Caki2 (cell line): Measurements from ENCODE around the gene ABCC2. TPM values are rescaled to one million over a fixed set of nuclear protein-coding genes. Genes with fewer than 3 reads are reported as not detected.
A peak's percentile ranks its signal among the peaks of the same experiment; 100 is the strongest.
"Not testable (repeated sequence)": the region's sequence is repeated elsewhere in the genome, so short reads cannot be mapped to it uniquely, and the experiment has no call there.

Source experiments
- DNase-seq: peaks from one replicate; pipeline ENCODE4 v3.0.0-alpha.2; 2015; ENCODE audit warnings: low read depth
- in situ Hi-C: cut with HindIII; loops from 2 replicates; pipeline ENCODE4 v1.10.0; 2016; ENCODE audit warnings: low sequenced_read_pairs, low pct_unique_long_range_greater_than_20kb, mixed read lengths
- total RNA-seq: library from RNA; depleted of rRNA; stranded (reverse); fragments of >200 nt; shearing (Covaris generic); gene quantifications from 2 replicates; pipeline ENCODE4 v1.2.3, GENCODE V29; 2014; ENCODE audit warnings: low replicate concordance

ABCC2 gene
- total RNA-seq, 1 experiment from 2014 or later = 68.4 TPM

- no peak for DNase-seq
- in situ Hi-C loops = no loop called here
Observed at GRCh38 chr10:99841746-99842145, 59.3 kb downstream of the ABCC2 start.

- in situ Hi-C loops = no loop called here
- DNase-seq = no peak
Observed at GRCh38 chr10:99843310-99843709, 60.9 kb downstream of the ABCC2 start.

- in situ Hi-C loops = no loop called here
Observed at GRCh38 chr10:99844433-99844955, 62.1 kb downstream of the ABCC2 start.

GRCh38 chr10:99845837-99846382 is 63.5 kb downstream of the ABCC2 start:
- DNase-seq = peak; percentile 61
- in situ Hi-C loops = no loop called here

More at GRCh38 chr10:99844433-99844955, 62.1 kb downstream of the ABCC2 start:
- DNase-seq = no peak

GRCh38 chr10:99849057-99849456 is 66.6 kb downstream of the ABCC2 start:
- DNase-seq = no peak
- in situ Hi-C loops = no loop called here

GRCh38 chr10:99849536-99849935 is 67.1 kb downstream of the ABCC2 start:
- DNase-seq = no peak
- in situ Hi-C loops = no loop called here

GRCh38 chr10:99850021-99850766 is 67.8 kb downstream of the ABCC2 start:
- no peak for DNase-seq
- in situ Hi-C loops = no loop called here

GRCh38 chr10:99850767-99851340 is 68.4 kb downstream of the ABCC2 start:
- in situ Hi-C loops = no loop called here
- DNase-seq = no peak

GRCh38 chr10:99851825-99852224 is 69.4 kb downstream of the ABCC2 start:
- in situ Hi-C loops = no loop called here
- no peak for DNase-seq

GRCh38 chr10:99852481-99853213 is 70.2 kb downstream of the ABCC2 start:
- in situ Hi-C loops = no loop called here
- DNase-seq = no peak

- in situ Hi-C loops = no loop called here
- no peak for DNase-seq
Observed at GRCh38 chr10:99853655-99854054, 71.2 kb downstream of the ABCC2 start.

- in situ Hi-C loops = no loop called here
- DNase-seq = peak; percentile 45
Observed at GRCh38 chr10:99854860-99855259, 72.4 kb downstream of the ABCC2 start.

- in situ Hi-C loops = no loop called here
- no peak for DNase-seq
Observed at GRCh38 chr10:99855479-99856071, 73.1 kb downstream of the ABCC2 start.

GRCh38 chr10:99858849-99859248 is 76.4 kb downstream of the ABCC2 start:
- no peak for DNase-seq
- in situ Hi-C loops = no loop called here

- peak; percentile 24 for DNase-seq
- in situ Hi-C loops = no loop called here
Observed at GRCh38 chr10:99859585-99859984, 77.1 kb downstream of the ABCC2 start.

- DNase-seq = no peak
- in situ Hi-C loops = no loop called here
Observed at GRCh38 chr10:99860466-99860865, 78.0 kb downstream of the ABCC2 start.

GRCh38 chr10:99863535-99864240 is 81.2 kb downstream of the ABCC2 start:
- in situ Hi-C loops = not testable (repeated sequence)

GRCh38 chr10:99867250-99867649 is 84.8 kb downstream of the ABCC2 start:
- DNase-seq, in situ Hi-C loops: not testable (repeated sequence)

More at GRCh38 chr10:99863535-99864240, 81.2 kb downstream of the ABCC2 start:
- DNase-seq = not testable (repeated sequence)
